Neuronal stem cell (in vitro differentiated cells): Measurements from ENCODE around the gene MGAT5B.

ENCODE experiments used
- DNase-seq: peaks from one replicate; pipeline ENCODE4 v3.0.0-alpha.2; 2013; ENCODE audit warnings: low spot score
- H2AFZ ChIP-seq: one replicate; pipeline ENCODE4 v1.6.1; 2013; ENCODE audit warnings: mild to moderate bottlenecking, low read length, inconsistent platforms
- H2AK5ac ChIP-seq: 2 replicates; pipeline ENCODE4 v1.6.1; 2013; ENCODE audit warnings: low read depth, mild to moderate bottlenecking, inconsistent platforms, low read length, moderate library complexity, mixed read lengths
- H2BK120ac ChIP-seq: 2 replicates; pipeline ENCODE4 v1.6.1; 2013; ENCODE audit warnings: low read depth, mild to moderate bottlenecking, inconsistent platforms, low read length, moderate library complexity, mixed read lengths
- H2BK12ac ChIP-seq: one replicate; pipeline ENCODE4 v1.6.1; 2013; ENCODE audit warnings: low read length, inconsistent platforms
- H2BK15ac ChIP-seq: 2 replicates; pipeline ENCODE4 v1.6.1; 2013; ENCODE audit warnings: mild to moderate bottlenecking, low read length, inconsistent platforms, mixed read lengths
- H2BK5ac ChIP-seq: one replicate; pipeline ENCODE4 v1.6.1; 2013; ENCODE audit warnings: inconsistent platforms, mild to moderate bottlenecking, low read length, moderate library complexity
- H3K14ac ChIP-seq: one replicate; pipeline ENCODE4 v1.6.1; 2013; ENCODE audit warnings: low read length, inconsistent platforms
- H3K18ac ChIP-seq: 2 replicates; pipeline ENCODE4 v1.6.1; 2013; ENCODE audit warnings: low read length, inconsistent platforms
- H3K23ac ChIP-seq: 2 replicates; pipeline ENCODE4 v1.6.1; 2013; ENCODE audit warnings: low read depth, mild to moderate bottlenecking, mixed read lengths, low read length, inconsistent platforms; ENCODE audit not compliant: poor library complexity
- H3K27ac ChIP-seq: replicated peaks from 3 replicates; pipeline ENCODE4 v1.5.1; 2013; ENCODE audit warnings: low read length, inconsistent platforms
- H3K27me3 ChIP-seq, 3 experiments: 2 replicates each; pipeline ENCODE4 v1.6.1; 2013; ENCODE audit warnings: low read length in 3 of 3, mild to moderate bottlenecking in 2 of 3, inconsistent platforms in 1 of 3, low read depth in 1 of 3, mixed read lengths in 1 of 3, moderate library complexity in 1 of 3; ENCODE audit not compliant: control insufficient read depth in 3 of 3, insufficient read depth in 3 of 3
- H3K36me3 ChIP-seq, 2 donors: replicated peaks in 1 of 2; 2 replicates each; pipeline ENCODE4 v1.6.1; 2013; ENCODE audit warnings: low read length in 2 of 2; ENCODE audit not compliant: control insufficient read depth in 2 of 2, insufficient read depth in 2 of 2
- H3K4ac ChIP-seq: 2 replicates; pipeline ENCODE4 v1.6.1; 2013; ENCODE audit warnings: inconsistent platforms, mild to moderate bottlenecking, low read length, moderate library complexity
- H3K4me1 ChIP-seq, 2 donors: 1 replicate in 1 of 2; 2 replicates in 1 of 2; pipeline ENCODE4 v1.6.1; 2013; ENCODE audit warnings: low read length in 2 of 2, low read depth in 1 of 2; ENCODE audit not compliant: control insufficient read depth in 2 of 2, insufficient read depth in 1 of 2
- H3K4me2 ChIP-seq: one replicate; pipeline ENCODE4 v1.6.1; 2013; ENCODE audit warnings: mild to moderate bottlenecking, low read length, inconsistent platforms; ENCODE audit not compliant: insufficient read depth, poor library complexity, severe bottlenecking
- H3K4me3 ChIP-seq, 2 donors: 2 replicates each; pipeline ENCODE4 v1.5.1; 2013; ENCODE audit warnings: low read length in 2 of 2, mild to moderate bottlenecking in 2 of 2, inconsistent platforms in 1 of 2, moderate library complexity in 1 of 2
- H3K79me1 ChIP-seq: one replicate; pipeline ENCODE4 v1.6.1; 2013; ENCODE audit warnings: low read depth, mild to moderate bottlenecking, inconsistent platforms, low read length, moderate library complexity
- H3K9ac ChIP-seq: one replicate; pipeline ENCODE4 v1.6.1; 2013; ENCODE audit warnings: mild to moderate bottlenecking, low read depth, low read length, inconsistent platforms; ENCODE audit not compliant: poor library complexity
- H3K9me3 ChIP-seq, 2 donors: replicated peaks in 1 of 2; 2 replicates each; pipeline versions ENCODE3 to v1.6.1; 2013; ENCODE audit warnings: low read length in 2 of 2, mild to moderate bottlenecking in 2 of 2, inconsistent platforms in 1 of 2, low read depth in 1 of 2, mixed read lengths in 1 of 2, moderate library complexity in 1 of 2; ENCODE audit not compliant: control insufficient read depth in 2 of 2, insufficient read depth in 1 of 2
- H4K8ac ChIP-seq: one replicate; pipeline ENCODE4 v1.6.1; 2013; ENCODE audit warnings: low read depth, mild to moderate bottlenecking, inconsistent platforms, low read length, moderate library complexity
- H4K91ac ChIP-seq: one replicate; pipeline ENCODE4 v1.6.1; 2013; ENCODE audit warnings: low read length, low read depth, mild to moderate bottlenecking, inconsistent platforms; ENCODE audit not compliant: poor library complexity
- WGBS, 2 donors: extraction: QIAGEN DNeasy Blood & Tissue Kit; methylation state at CpG; one replicate each; pipeline ENCODE4 v1.1.7; 2013; ENCODE audit warnings: missing lambda C conversion rate in 2 of 2, mixed read lengths in 1 of 2; ENCODE audit not compliant: insufficient read length in 2 of 2, insufficient replicate concordance in 1 of 2; ENCODE audit errors: extremely low coverage in 2 of 2; 5-methylcytosine and 5-hydroxymethylcytosine counted together

MGAT5B gene

GRCh38 chr17:76912421-76913164, 44.4 kb downstream of the MGAT5B start:
- Histone ChIP-seq H2BK12ac (no peak overlapping the region), H4K8ac (no peak overlapping the region), H3K4ac (no peak overlapping the region), H3K36me3 (peaks cover 3 to 62% of the 10 kb centered on the region in 2 donors), H4K91ac (no peak overlapping the region), H3K27me3 (no peaks in the 10 kb centered on the region), H3K14ac (no peak overlapping the region), H3K18ac (peak overlapping the region; percentile 32), H2AK5ac (no peak overlapping the region), H3K79me1 (no peaks in the 10 kb centered on the region), H3K4me2 (no peak overlapping the region), H2BK120ac (no peak overlapping the region), H3K4me3 (no peak overlapping the region), H2AFZ (no peak overlapping the region), H3K9me3 (peaks cover 0 to 2% of the 10 kb centered on the region in 2 donors), H2BK5ac (no peak overlapping the region), H3K23ac (peak overlapping the region; percentile 1), H3K27ac (no peak overlapping the region), H3K4me1 (peaks cover 0 to 3% of the 10 kb centered on the region in 2 donors), H2BK15ac (no peak overlapping the region), H3K9ac (no peak overlapping the region)
- whole genome bisulfite sequencing, 2 donors = no CpG with 5 or more reads among the region's 28 CpGs
- DNase-seq = no peak

DNA sequence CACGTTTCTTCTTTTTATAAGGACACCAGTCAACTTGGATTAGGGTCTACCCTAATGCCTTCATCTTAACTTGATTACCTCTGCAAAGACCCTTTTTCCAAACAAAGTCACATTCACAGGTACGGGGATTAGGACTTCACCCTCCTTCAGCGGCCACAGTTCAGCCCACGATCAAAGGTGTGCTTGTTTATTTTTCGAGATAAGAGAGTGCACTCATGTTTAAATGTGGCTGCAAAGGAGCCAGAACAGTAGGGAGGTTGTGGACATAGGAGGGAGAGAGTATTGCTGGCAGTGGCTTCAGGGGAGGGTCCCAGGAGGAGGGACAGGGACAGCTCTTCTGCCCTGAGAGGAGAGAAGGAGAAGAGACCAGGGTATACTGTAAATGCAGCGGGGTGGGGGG, 46.7 kb downstream of the MGAT5B start:
- Histone ChIP-seq H3K27me3 (no peaks in the 10 kb centered on the region), H3K14ac (no peak overlapping the region), H2BK15ac (no peak overlapping the region), H3K9ac (no peak overlapping the region), H2BK5ac (no peak overlapping the region), H3K4me1 (peaks cover 0 to 3% of the 10 kb centered on the region in 2 donors), H2AFZ (no peak overlapping the region), H3K4me3 (no peak overlapping the region), H3K4me2 (no peak overlapping the region), H3K23ac (no peak overlapping the region), H3K18ac (no peak overlapping the region), H2BK12ac (no peak overlapping the region), H3K36me3 (peaks cover 3 to 51% of the 10 kb centered on the region in 2 donors), H4K91ac (no peak overlapping the region), H3K79me1 (no peaks in the 10 kb centered on the region), H2AK5ac (no peak overlapping the region), H3K4ac (no peak overlapping the region), H3K27ac (no peak overlapping the region), H4K8ac (no peak overlapping the region), H2BK120ac (no peak overlapping the region), H3K9me3 (peaks cover 0 to 2% of the 10 kb centered on the region in 2 donors)
- no peak for DNase-seq
- WGBS, 2 donors = no CpG with 5 or more reads among the region's 6 CpGs

DNA sequence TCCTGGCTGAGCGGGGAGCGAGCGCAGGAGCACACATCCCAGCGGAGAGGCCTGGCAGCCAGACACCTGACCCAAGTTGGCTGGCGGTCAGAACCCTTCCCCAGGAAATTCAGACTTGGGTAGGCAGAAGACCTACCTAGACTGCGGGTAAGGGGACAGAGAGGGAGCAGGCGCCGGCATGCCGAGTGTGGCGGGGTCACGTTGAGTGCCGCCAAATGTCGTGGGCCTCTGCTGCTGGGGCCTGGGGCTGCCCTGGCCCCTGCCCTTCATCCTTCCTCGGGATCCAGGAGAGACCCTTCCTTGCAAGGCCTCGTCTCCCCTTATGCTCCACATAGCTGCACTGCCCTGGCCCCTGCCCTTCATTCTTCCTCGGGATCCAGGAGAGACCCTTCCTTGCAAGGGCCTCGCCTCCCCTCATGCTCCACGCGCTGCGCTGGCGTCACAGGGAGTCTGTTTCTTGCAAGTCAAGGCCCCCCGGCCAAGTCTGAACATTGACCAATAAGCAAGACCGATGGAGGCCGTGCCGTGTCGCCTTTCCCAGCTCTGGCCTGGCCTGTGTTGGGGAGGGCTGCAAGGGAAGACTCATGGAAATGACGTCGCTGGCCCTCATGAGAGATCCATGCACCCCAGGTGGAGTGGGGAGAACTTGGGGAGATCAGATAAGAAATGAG, 47.8 kb downstream of the MGAT5B start:
- H2BK5ac ChIP-seq = no peak overlapping the region
- peak overlapping the region; percentile 49 for H3K18ac ChIP-seq
- H3K79me1 ChIP-seq = no peaks in the 10 kb centered on the region
- DNase-seq = no peak
- no CpG with 5 or more reads among the region's 28 CpGs for WGBS, 2 donors
- H3K9ac ChIP-seq = no peak overlapping the region
- no peak overlapping the region for H4K91ac ChIP-seq
- peaks cover 0 to 3% of the 10 kb centered on the region in 2 donors for H3K4me1 ChIP-seq
- no peak overlapping the region for H2BK12ac ChIP-seq
- H3K4me2 ChIP-seq = no peak overlapping the region
- H3K27ac ChIP-seq = no peak overlapping the region
- no peak overlapping the region for H2AFZ ChIP-seq
- H3K4ac ChIP-seq = no peak overlapping the region
- no peak overlapping the region for H3K14ac ChIP-seq
- H3K27me3 ChIP-seq = no peaks in the 10 kb centered on the region
- no peak overlapping the region for H3K4me3 ChIP-seq
- no peak overlapping the region for H4K8ac ChIP-seq
- no peak overlapping the region for H2AK5ac ChIP-seq
- H3K23ac ChIP-seq = no peak overlapping the region
- H2BK120ac ChIP-seq = no peak overlapping the region
- no peak overlapping the region for H2BK15ac ChIP-seq
- no peaks in the 10 kb centered on the region for H3K9me3 ChIP-seq
- peaks cover 0 to 43% of the 10 kb centered on the region in 2 donors for H3K36me3 ChIP-seq

- Histone ChIP-seq H3K27me3 (no peaks in the 10 kb centered on the region), H3K79me1 (no peaks in the 10 kb centered on the region), H3K4me2 (no peak overlapping the region), H3K4me3 (no peak overlapping the region), H2BK5ac (no peak overlapping the region), H2BK120ac (no peak overlapping the region), H3K36me3 (peaks cover 0 to 28% of the 10 kb centered on the region in 2 donors), H2BK12ac (no peak overlapping the region), H3K4ac (no peak overlapping the region), H3K9me3 (no peaks in the 10 kb centered on the region), H2BK15ac (no peak overlapping the region), H4K91ac (no peak overlapping the region), H3K23ac (no peak overlapping the region), H3K18ac (no peak overlapping the region), H2AK5ac (peak overlapping the region; percentile 57), H3K27ac (no peak overlapping the region), H4K8ac (no peak overlapping the region), H3K14ac (no peak overlapping the region), H3K4me1 (peaks cover 0 to 11% of the 10 kb centered on the region in 2 donors), H3K9ac (no peak overlapping the region), H2AFZ (no peak overlapping the region)
- no CpG with 5 or more reads among the region's 15 CpGs for WGBS, 2 donors
- no peak for DNase-seq
Measured at GRCh38 chr17:76917829-76918228, 49.6 kb downstream of the MGAT5B start.
